ENCODE results near the gene ADRB2.

ADRB2 gene

DNA sequence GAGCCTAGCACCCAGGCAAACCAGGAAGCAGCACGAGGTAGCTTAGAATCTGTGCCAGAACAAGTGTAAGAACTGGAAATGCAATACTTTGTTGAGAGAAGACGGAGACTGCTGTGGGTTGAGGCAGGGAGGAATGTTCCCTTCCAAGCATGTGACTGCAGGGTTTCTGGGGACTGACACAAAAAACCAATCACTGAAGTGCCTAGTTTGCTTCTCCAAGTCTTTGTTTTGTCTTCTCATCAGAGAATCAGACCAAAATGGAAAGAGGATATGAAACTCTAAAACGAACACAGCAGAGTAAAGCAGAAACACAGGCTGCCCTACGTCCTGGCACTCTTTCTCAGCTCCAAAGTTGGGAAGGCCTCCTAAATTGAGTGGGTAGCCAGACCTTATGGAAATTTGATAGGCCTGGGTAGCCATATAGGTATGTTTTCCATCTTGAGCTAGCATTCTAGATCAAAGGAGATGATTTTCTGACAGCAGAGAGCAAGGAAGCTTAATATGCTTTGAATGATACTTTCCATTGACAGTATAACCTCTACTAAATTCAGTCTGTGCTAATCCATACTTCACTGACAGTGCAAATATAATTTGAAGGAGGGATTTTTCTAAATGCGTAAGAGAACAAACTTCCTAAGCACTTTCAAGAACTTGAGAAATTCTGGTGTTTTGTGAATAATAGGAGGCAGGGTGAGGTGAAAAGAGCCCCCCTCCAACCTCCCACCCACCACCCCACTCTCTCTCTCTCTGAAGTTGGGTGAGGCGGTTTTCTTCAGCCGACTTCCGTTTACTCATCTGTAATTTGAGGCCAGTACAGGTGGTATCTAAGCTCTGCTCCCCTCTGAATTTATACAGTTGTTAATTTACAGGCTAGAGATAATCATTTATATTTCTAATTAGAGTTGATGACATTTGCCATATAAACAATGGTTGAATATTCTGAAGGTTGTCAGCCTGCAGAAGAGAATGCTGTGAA, 5.5 kb downstream of the ADRB2 start:
- DNase-seq (ENCODE audit: low spot score) = no peak

DNA sequence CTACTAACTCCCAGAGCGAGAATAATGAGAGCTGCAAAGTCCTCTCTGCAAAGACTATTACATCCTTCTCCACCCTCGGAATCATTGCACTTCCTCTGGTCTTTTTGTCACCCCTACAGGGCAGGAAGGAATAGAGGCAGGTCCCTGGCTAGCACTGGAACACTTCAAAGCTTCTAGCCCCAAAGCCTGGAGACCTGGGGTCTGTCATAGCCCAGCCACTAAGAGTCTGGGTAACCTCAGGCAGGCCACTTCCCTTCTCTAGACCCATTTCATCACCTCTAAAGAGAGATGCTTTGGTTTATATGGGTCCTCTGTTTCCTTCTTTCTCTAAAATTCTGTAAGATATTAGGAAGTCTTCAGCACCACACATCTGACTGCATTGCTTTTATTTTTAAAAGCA, 6.7 kb downstream of the ADRB2 start:
- no peak for DNase-seq (ENCODE audit: low spot score)

- DNase-seq (ENCODE audit: low spot score) = no peak
These were observed 7.5 kb downstream of the ADRB2 start for GRCh38 chr5:148833925-148834324.

DNA sequence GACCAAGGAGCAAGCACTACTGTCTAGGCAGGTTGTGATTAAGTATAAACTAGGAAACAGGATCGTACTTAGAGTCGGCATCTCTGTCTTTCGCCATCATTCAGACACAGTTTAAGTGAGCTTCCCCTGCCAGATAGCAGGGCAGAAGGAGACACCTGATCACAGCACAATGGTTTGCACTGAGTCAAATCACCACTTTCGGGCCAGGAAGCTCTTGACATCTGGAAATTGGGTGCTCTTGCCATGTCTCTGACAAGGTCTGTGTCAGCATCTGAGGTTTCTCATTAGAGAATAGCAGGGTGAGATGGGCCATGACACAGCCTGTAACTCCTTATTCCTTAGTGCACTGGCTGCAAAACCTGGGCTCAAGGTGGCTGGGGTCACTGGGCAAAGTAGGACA, 8.3 kb downstream of the ADRB2 start:
- no peak for DNase-seq (ENCODE audit: low spot score)

DNA sequence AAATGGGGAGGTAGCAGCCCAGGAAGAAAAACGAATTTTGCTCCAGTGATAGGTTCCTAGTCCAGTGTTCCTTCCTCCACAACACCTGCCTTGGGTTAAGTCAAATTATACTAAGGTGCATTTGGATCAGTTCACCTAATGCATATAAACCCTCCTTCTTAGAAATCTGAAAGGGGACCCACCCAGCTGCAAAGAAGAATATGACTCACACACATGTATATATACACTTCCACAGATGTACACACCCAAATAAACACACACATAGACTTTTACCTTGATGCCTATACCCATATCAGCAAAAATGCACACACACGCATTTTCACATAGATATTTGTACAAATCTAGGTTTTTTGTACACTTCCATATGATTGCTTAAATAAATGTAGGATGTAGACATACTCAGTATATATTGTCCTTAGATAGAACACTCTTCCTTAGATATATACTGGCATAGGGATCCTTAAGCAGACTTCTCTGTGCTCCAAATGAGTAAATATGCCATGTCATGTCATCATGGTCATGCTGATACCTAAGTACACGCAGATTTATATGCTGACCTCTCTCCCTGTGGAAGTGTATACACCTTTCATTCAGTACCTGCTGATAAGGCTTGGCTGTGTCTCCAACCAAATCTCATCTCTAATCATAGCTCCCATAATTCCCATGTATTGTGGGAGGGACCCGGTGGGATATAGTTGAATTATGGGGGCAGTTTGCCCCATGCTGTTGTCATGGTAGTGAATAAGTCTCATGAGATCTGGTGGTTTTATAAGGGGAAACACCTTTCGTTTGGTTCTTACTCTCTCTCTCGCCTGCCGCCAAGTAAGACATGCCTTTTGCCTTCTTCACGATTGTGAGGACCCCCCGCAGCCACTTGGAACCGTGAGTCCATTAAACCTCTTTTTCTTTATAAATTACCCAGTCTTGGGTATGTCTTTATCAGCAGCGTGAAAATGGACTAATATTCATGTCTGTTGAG, 10.2 kb downstream of the ADRB2 start:
- DNase-seq (ENCODE audit: low spot score) = no peak

DNA sequence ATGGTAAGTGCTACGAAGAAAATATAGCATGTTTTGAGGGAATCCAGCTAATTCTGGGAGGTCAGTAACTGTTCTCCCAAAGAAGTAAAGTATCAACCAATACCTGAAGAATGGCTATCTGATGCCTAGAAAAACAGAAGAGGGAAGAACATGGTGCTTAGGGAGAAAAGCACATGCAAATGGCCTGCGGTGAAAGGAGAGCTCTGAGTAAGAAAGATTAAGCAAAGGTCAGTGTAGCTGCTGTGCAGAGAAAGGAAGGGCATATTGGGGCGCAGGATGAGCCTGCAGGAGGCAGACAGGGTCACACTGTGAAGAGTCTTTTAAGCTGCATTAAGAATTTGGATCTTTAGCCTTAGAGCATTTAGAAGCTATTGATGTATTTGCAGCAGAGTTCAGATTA, 11.0 kb downstream of the ADRB2 start:
- no peak for DNase-seq (ENCODE audit: low spot score)

- DNase-seq (ENCODE audit: low spot score) = no peak
These were observed 11.9 kb downstream of the ADRB2 start for GRCh38 chr5:148838357-148838756.

DNA sequence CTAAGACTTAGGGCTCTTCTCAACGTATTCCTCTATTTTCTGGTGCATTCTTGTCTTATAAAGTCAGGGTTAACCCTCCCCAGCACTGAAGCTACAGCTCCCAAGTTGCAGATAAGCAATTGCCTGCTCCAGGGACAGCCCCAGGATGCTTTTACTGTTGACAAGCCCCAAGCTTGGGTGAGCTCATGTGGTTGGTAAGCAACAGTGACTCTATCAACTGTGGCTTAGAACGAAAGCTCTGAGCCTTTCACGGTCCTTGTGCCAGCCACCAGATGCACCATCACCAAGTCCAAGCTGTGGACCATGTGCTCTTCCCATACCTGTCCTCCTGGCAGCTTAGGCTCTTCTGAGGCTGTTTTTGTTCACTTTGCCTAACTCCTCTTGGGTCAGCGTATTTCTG, 13.5 kb downstream of the ADRB2 start:
- DNase-seq (ENCODE audit: low spot score) = peak; percentile 21

- DNase-seq (ENCODE audit: low spot score) = no peak
These were observed 14.1 kb downstream of the ADRB2 start for GRCh38 chr5:148840531-148840930.

GRCh38 chr5:148841519-148841918, 15.1 kb downstream of the ADRB2 start:
- no peak for DNase-seq (ENCODE audit: low spot score)

DNA sequence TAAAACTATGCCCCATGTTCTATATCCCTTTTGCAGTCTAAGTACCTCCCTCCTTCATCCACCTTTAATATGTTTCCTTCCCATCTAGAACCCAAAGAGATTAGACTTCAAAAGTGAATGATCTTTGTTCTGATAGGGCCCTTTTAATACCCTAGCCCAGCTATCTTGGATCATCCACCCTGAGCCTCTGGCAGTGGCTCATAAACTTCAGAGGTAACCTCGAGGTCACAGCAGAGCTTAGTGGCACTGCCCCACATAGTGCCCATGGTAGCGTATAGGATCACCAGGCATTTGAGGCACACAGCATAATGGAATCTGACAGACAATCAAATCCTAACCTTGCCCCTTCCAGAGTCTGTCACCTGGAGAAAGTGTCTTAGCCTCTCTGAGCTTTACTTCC, 15.8 kb downstream of the ADRB2 start:
- no peak for DNase-seq (ENCODE audit: low spot score)

DNA sequence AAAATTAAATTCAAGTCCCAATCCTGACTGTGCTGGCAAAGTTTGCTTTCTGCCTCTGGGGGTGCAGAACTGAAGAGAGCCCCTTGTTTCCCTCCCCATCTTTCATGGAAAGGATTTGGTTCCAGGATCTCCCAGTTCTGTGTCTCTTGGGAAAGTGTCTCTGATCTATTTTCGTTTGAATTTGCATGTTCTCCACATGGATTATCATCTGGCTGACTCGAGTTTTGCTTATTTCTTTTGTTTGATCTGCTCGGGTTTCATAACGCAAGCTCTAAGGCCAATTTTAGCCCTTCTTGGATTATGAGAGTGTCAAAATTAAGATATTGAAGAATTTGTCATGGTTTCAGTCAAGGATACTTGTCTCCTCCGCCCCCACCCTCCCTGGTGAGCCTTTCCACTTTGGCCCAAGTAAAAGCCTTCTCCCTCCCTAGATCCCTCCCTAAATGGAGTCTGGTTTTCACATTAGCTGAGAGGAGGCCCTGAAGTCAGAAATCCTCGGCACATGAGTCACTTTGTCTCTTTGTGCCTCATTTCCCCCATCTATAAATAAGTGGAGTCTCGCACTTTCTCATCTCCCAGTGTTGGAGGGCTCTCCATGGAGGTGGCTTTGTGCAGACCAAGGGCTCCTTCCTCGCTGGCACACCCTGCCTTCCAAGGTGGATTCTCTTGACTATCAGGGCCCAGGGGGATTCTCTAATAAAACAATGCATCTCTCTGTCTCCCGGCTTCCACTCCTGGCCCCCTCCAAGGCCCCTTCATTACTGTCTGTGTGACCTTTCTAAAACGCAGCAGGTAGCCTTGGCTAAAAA, 17.3 kb downstream of the ADRB2 start:
- peak; percentile 43 for DNase-seq (ENCODE audit: low spot score)

GRCh38 chr5:148844433-148845280, 18.2 kb downstream of the ADRB2 start:
- DNase-seq (ENCODE audit: low spot score) = no peak

- no peak for DNase-seq (ENCODE audit: low spot score)
These were observed 20.5 kb downstream of the ADRB2 start for GRCh38 chr5:148846930-148847329.

- DNase-seq (ENCODE audit: low spot score) = no peak
These were observed 21.0 kb downstream of the ADRB2 start for GRCh38 chr5:148847456-148847855.

DNA sequence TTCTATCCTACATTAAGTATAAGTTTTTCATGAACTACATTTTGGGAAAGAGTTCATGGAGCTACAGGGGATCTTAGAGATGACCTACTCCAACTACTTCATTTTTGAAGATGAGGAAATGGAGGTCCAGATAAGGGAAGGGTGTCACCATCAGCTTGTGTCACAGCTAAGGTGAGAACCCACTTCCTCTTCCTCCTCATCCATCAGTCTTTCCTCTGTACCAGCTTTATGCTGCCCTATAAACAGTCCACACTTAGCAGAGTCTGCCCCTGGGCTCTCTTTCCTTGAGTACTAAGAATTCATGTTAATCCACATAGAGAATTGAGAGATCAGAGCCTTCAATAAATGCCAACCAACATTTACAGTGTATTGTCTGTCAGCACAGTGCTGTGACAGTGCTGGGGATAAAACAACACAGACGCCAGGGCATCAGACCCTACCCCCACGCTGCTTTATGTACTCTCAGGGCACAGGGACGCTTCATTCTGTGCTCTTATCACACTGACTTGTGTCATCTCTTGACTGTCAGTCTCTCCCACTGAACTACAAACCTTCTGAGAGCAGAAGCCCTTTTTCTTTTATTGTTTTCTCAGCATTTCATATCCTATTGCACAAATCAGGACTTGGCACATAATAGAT, 22.1 kb downstream of the ADRB2 start:
- no peak for DNase-seq (ENCODE audit: low spot score)

DNA sequence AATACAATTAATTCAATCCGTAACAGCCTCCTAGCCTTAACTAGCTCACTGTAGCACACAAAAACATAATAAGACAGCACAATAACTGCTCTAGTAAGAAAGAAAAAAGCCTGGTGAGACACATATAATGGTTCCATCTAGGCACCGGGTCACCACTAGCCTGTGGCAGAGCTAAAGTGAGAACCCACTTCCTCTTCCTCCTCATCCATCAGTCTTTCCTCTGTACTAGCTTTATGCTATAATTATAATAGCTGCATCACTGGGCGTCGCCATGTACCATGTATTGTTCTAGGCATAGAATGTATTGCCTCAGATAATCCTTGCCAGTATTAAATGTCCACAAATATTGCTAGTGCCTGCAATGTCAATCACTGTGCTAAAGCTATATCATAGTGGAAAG, 23.1 kb downstream of the ADRB2 start:
- DNase-seq (ENCODE audit: low spot score) = no peak

DNA sequence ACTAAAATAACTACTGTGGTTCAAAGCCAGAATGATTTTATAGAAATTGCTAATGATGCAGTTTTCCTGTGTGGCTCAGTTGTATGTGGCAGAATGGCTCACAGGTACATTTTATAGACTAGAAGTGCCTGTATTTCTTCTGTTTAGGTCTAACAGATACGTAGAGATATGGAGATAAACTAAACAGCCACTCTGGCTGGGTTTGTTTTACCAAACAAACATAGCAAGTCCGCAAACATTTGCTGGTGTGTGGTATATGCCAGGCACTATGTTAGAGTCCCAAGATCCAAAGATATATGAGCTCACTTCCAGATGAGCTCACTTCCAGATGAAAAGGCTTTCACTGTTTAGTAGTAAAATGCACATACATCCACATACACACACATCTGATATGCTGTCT, 24.4 kb downstream of the ADRB2 start:
- no peak for DNase-seq (ENCODE audit: low spot score)

DNA sequence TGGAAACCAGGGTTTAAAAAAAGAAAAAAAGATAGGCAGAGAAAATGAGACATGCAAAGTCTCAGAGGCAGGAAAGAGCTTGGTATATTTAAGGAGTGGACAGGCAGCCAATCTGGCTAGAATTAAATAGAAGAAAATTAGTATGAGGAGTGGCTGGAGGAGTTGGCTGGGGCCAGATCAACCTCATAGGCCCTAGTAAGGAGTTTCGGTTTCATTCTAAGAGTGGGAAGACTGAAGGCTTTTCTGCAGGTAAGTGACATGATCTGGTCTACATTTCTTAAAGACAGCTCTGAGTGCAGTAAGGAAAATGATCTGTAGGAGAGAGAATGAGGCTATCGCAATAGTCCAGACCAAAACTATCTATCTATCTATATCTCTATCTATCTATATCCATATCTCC, 27.5 kb downstream of the ADRB2 start:
- no peak for DNase-seq (ENCODE audit: low spot score)

DNA sequence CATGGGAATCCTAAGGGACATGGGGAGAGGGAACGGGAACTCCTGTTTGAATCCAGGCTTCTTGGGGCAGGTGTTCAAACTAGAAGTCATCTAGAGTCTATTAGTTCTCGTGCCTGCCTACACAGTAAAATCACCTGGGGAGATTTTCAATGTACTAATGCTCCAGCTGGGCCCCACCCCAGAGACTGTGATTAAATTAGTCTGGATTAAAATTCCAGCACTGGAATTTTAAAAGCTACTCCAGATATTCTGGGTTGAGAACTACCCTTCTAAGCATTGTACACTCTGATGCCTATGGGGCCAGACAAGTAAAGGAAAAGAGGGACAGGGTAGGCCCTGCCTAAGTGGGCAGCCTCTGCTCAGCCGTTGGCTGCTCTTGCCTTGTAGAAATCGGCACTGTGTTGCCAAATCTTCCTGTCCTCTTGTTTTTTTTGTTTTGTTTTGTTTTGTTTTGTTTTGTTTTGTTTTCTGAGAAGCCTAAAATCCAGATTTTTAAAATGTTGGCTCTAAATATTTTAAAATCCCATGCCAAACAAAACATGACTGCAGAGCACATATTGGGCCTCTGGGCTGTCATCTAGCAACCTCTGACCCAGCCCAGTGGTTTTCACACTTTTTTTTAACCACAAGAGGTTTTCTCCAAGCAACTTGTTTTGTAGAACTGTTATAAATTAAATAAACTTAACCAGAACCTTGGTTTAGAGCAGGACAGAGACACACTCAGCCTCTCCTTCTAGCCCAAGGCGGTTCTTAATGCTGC, 29.0 kb downstream of the ADRB2 start:
- no peak for DNase-seq (ENCODE audit: low spot score)

Measured in kidney tubule cell (primary cell).